NCI-H1048 (cell line): Measurements from ENCODE around the gene MIER3.

Source experiments
- DNase-seq: peaks from one replicate; lab custom pipeline; 2025; lab: John Stamatoyannopoulos, UW

The MIER3 gene

GRCh38 chr5:56959326-56959725, 7.4 kb upstream of the MIER3 start:
- DNase-seq: no peak

GRCh38 chr5:56958595-56958994, 6.7 kb upstream of the MIER3 start:
- DNase-seq: no peak

GRCh38 chr5:56954262-56954661, 2.3 kb upstream of the MIER3 start:
- no peak for DNase-seq

GRCh38 chr5:56951126-56951945, 587 bp downstream of the MIER3 start:
- no peak for DNase-seq

- peak; percentile 16 for DNase-seq
These were observed 1.2 kb downstream of the MIER3 start for GRCh38 chr5:56950626-56951125.

- DNase-seq: no peak
These were observed 4.9 kb downstream of the MIER3 start for GRCh38 chr5:56947052-56947451.

GRCh38 chr5:56941981-56942380, 9.9 kb downstream of the MIER3 start:
- no peak for DNase-seq

- DNase-seq: no peak
These were observed 13.1 kb downstream of the MIER3 start for GRCh38 chr5:56938858-56939257.

- DNase-seq: no peak
These were observed 17.6 kb downstream of the MIER3 start for GRCh38 chr5:56934325-56934724.

GRCh38 chr5:56922922-56923321, 29.0 kb downstream of the MIER3 start:
- DNase-seq: no peak

GRCh38 chr5:56919942-56920662, 31.8 kb downstream of the MIER3 start:
- DNase-seq: no peak

- DNase-seq: no peak
These were observed 33.9 kb downstream of the MIER3 start for GRCh38 chr5:56918054-56918453.

GRCh38 chr5:56917534-56917933, 34.4 kb downstream of the MIER3 start:
- no peak for DNase-seq

GRCh38 chr5:56914678-56915077, 37.2 kb downstream of the MIER3 start:
- DNase-seq: no peak

GRCh38 chr5:56913766-56914165, 38.2 kb downstream of the MIER3 start:
- no peak for DNase-seq

GRCh38 chr5:56910210-56910965, 41.5 kb downstream of the MIER3 start:
- no peak for DNase-seq

GRCh38 chr5:56909294-56910209, 42.4 kb downstream of the MIER3 start, which contains the start of gene SETD9:
Gene SETD9 (plus strand): TSS chr5:56909596. CDS start chr5:56909646, 50 bp downstream.
- DNase-seq: peak; percentile 88

- no peak for DNase-seq
These were observed 43.0 kb downstream of the MIER3 start for GRCh38 chr5:56908942-56909293.

GRCh38 chr5:56900858-56901578, 50.9 kb downstream of the MIER3 start:
- no peak for DNase-seq

GRCh38 chr5:56900395-56900794, 51.5 kb downstream of the MIER3 start:
- no peak for DNase-seq

GRCh38 chr5:56898213-56898612, 53.7 kb downstream of the MIER3 start:
- DNase-seq: no peak
